Lung (tissue), 12 donors: ENCODE results near the gene SPESP1. TPM values are rescaled to one million over a fixed set of nuclear protein-coding genes. Genes with fewer than 3 reads are reported as not detected.

Experiments used
- ATAC-seq: fragments of 200-7000 bp; cut with Tn5 transposase; one replicate; pipeline ENCODE4 v1.9.1; 2020; ENCODE audit warnings: moderate number of reproducible peaks; ENCODE audit not compliant: insufficient read depth, low FRiP score
- DNase-seq, 3 donors: peaks; one replicate each; pipeline ENCODE4 v3.0.0-alpha.2; 2013 to 2017
- H3K27ac ChIP-seq, 2 donors: one replicate each; pipeline ENCODE4 v1.5.1; 2013; ENCODE audit warnings: mild to moderate bottlenecking in 2 of 2, moderate library complexity in 2 of 2, control low read depth in 1 of 2, inconsistent platforms in 1 of 2, low read depth in 1 of 2, low read length in 1 of 2
- H3K27me3 ChIP-seq, 3 donors: one replicate each; pipeline ENCODE4 v1.5.1; 2013; ENCODE audit warnings: low read length in 2 of 3; ENCODE audit not compliant: control insufficient read depth in 3 of 3, insufficient read depth in 3 of 3
- H3K36me3 ChIP-seq, 4 donors: one replicate each; pipeline ENCODE4 v1.5.1; 2013; ENCODE audit warnings: low read length in 4 of 4, mild to moderate bottlenecking in 1 of 4, moderate library complexity in 1 of 4; ENCODE audit not compliant: control insufficient read depth in 4 of 4, insufficient read depth in 4 of 4
- H3K4me1 ChIP-seq, 5 donors: one replicate each; pipeline ENCODE4 v1.5.1; 2013; ENCODE audit warnings: low read length in 5 of 5, mild to moderate bottlenecking in 2 of 5, moderate library complexity in 1 of 5; ENCODE audit not compliant: control insufficient read depth in 5 of 5, insufficient read depth in 5 of 5
- H3K4me3 ChIP-seq: one replicate; pipeline ENCODE4 v1.5.1; 2013; ENCODE audit warnings: mild to moderate bottlenecking, control low read depth, moderate library complexity
- H3K9ac ChIP-seq, 2 donors: one replicate each; pipeline ENCODE4 v1.5.1; 2013; ENCODE audit warnings: low read length in 2 of 2, control low read depth in 1 of 2; ENCODE audit not compliant: insufficient read depth in 1 of 2
- H3K9me3 ChIP-seq, 4 donors: one replicate each; pipeline ENCODE4 v1.5.1; 2013; ENCODE audit warnings: low read length in 3 of 4, mild to moderate bottlenecking in 1 of 4, moderate library complexity in 1 of 4; ENCODE audit not compliant: control insufficient read depth in 4 of 4, insufficient read depth in 3 of 4
- CTCF ChIP-seq: IDR thresholded peaks from 2 replicates; pipeline ENCODE4 v1.5.1; 2012; ENCODE audit warnings: mild to moderate bottlenecking; ENCODE audit errors: control extremely low read depth, extremely low read depth
- WGBS, 2 donors: extraction: QIAGEN DNeasy Blood & Tissue Kit; methylation state at CpG; one replicate each; pipeline ENCODE4 v1.1.7; 2013; 5-methylcytosine and 5-hydroxymethylcytosine counted together
- polyA plus RNA-seq, 2 donors: library from polyadenylated mRNA; stranded (reverse); fragments of 200-250 nt; gene quantifications; one replicate each; pipeline ENCODE4 v1.2.1, GENCODE V29; 2013
- total RNA-seq, 2 donors: library from RNA; depleted of rRNA in 1 of 2; stranded (reverse); fragments of >200 nt in 1 of 2; gene quantifications; one replicate each; pipeline ENCODE4 v1.2.1, GENCODE V29; 2014 to 2021
- donor health status: control.
- donor health status: control.
- donor health status: Bipolar disorder and iron deficiency.
- donor health status: healthy.
- donor health status: DM: yes; HTN: yes; CAD: no.

SPESP1 gene
- total and polyA plus RNA-seq, 4 donors: 0.89 to 1.5 (median 0.98) TPM

DNA sequence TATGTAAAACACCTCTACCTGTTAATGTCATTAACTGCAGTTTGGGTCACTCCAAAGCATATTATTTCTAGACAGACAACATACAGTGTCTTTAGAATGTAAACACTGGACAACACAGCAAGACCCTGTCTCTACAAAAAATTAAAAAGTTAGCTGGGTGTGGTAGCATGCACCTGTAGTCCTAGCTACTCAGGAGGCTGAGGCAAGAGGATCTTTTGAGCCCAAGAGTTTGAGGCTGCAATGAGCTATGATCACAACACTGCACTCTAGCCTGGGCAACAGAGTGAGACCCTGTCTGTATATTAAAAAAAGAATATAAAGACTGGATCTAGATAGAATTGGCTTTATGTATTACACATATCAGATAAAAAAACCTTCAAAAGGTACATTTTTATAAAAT is 20.0 kb upstream of the SPESP1 start:
- no peak for ATAC-seq
- Histone ChIP-seq H3K9me3 (no peaks in the 10 kb centered on the region), H3K4me3 (no peak overlapping the region), H3K4me1 (peaks cover 0 to 72% (median 4%) of the 10 kb centered on the region in 5 donors), H3K9ac (no peak overlapping the region), H3K27ac (no peak overlapping the region), H3K27me3 (no peaks in the 10 kb centered on the region), H3K36me3 (no peaks in the 10 kb centered on the region)
- TF ChIP-seq CTCF: no peak
- no peak for DNase-seq

DNA sequence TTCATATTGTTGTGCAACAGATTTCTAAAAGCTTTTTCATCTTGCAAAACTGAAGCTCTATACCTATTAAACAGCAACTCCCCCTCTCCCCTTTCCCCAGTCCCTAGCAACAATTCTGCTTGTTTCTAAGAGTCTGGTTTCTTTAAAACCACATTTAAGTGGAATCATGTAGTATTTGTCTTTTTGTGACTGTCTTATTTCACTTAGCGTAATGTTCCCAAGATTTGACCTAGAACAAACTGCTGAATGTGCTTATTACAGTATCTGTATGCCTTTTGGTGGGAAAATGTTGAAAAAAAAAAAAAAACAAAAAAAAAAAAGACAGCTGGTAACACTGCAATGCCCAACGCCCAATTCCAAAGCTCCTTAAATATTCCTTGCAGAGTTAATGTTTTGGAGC is 19.5 kb upstream of the SPESP1 start:
- DNase-seq (peak in 2 of 3 donors; percentile 43 to 58), ATAC-seq (no peak)
- Histone ChIP-seq H3K9ac (no peak overlapping the region), H3K27ac (no peak overlapping the region), H3K4me3 (no peak overlapping the region), H3K4me1 (peaks cover 0 to 68% (median 4%) of the 10 kb centered on the region in 5 donors), H3K36me3 (no peaks in the 10 kb centered on the region), H3K27me3 (no peaks in the 10 kb centered on the region), H3K9me3 (peaks cover 0 to 4% (median 1%) of the 10 kb centered on the region in 4 donors)
- WGBS, 2 donors: 78 to 86% methylated on average over 2 of the region's 2 CpGs
- no peak for TF ChIP-seq CTCF

GRCh38 chr15:68921926-68922325 is 8.4 kb upstream of the SPESP1 start:
- ATAC-seq (no peak), DNase-seq (no peak)
- Histone ChIP-seq H3K4me3 (no peak overlapping the region), H3K27ac (no peak overlapping the region), H3K9me3 (no peaks in the 10 kb centered on the region), H3K9ac (no peak overlapping the region), H3K36me3 (no peaks in the 10 kb centered on the region), H3K27me3 (no peaks in the 10 kb centered on the region), H3K4me1 (no peaks in the 10 kb centered on the region)
- 0% methylated on average over 1 of the region's 1 CpG for WGBS, 2 donors
- no peak for TF ChIP-seq CTCF

DNA sequence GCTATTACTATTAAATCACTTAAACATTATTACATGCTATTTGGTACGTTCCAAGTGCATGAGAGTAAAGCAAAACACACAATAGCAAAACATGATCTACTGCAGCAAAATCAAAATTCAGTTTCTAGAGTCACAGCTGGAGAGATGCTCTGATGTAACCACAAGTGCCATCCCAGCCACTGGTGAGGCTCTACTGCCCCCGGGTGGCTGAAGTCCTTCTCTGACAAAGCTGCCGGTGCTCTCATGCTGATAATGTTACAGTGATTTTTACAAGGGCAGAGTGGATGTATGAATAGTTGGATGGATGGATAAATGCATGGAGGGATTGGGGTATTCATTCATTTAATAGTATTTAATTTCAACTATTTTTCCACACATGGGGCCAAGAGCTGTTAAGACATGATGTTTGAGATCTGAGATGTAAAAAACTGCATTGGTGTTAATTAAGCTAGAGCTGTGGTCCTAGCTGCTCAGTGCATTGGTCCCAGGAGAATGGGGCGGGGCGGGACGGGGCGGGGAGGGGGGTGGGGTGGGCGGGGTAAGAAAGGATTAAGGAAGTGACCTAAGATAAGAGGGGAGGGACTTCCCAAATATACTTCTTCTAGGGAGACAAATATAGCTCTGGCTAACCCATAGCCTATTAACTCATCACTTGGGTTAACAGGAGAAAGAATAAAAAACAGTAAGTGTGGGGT is 5.3 kb upstream of the SPESP1 start:
- no peaks in the 10 kb centered on the region for H3K36me3 ChIP-seq
- H3K4me1 ChIP-seq: no peaks in the 10 kb centered on the region
- H3K27ac ChIP-seq: no peak overlapping the region
- WGBS, 2 donors: 3 to 5% methylated on average over 5 to 8 of the region's 8 CpGs
- H3K4me3 ChIP-seq: no peak overlapping the region
- TF ChIP-seq CTCF: peak; percentile 75
- H3K9ac ChIP-seq: no peak overlapping the region
- no peak for ATAC-seq
- peaks cover 0 to 4% (median 0%) of the 10 kb centered on the region in 4 donors for H3K9me3 ChIP-seq
- peak; percentile 90 to 92 (median 92) for DNase-seq
- no peaks in the 10 kb centered on the region for H3K27me3 ChIP-seq
